Fibroblast of villous mesenchyme (primary cell): ENCODE results near the gene ZNF319. TPM values are rescaled to one million over a fixed set of nuclear protein-coding genes. Genes with fewer than 3 reads are reported as not detected.

Experiments used
- DNase-seq: peaks from one replicate; pipeline ENCODE4 v3.0.0-alpha.2; 2010; ENCODE audit warnings: low read depth
- H3K4me3 ChIP-seq: 2 replicates; pipeline ENCODE4 v1.5.1; 2011; ENCODE audit warnings: low read depth, mild to moderate bottlenecking, low read length
- CTCF ChIP-seq: IDR thresholded peaks from 2 replicates; pipeline ENCODE4 v1.5.1; 2012; ENCODE audit warnings: low read depth, mild to moderate bottlenecking, low read length; ENCODE audit not compliant: insufficient read depth
- total RNA-seq: library from RNA; depleted of rRNA; stranded (reverse); fragments of >200 nt; gene quantifications from 2 replicates; pipeline ENCODE4 v1.2.3, GENCODE V29; 2012

Gene ZNF319
- total RNA-seq, 1 donor, result 6.0 TPM

- DNase-seq, result no peak
- no peak overlapping the region for H3K4me3 ChIP-seq
- no peak for TF ChIP-seq CTCF
Observed at GRCh38 chr16:57993897-57994296, 6.6 kb downstream of the ZNF319 start.

GRCh38 chr16:57993438-57993837, 7.0 kb downstream of the ZNF319 start:
- DNase-seq, result no peak
- H3K4me3 ChIP-seq, result no peak overlapping the region
- TF ChIP-seq CTCF, result no peak

DNA sequence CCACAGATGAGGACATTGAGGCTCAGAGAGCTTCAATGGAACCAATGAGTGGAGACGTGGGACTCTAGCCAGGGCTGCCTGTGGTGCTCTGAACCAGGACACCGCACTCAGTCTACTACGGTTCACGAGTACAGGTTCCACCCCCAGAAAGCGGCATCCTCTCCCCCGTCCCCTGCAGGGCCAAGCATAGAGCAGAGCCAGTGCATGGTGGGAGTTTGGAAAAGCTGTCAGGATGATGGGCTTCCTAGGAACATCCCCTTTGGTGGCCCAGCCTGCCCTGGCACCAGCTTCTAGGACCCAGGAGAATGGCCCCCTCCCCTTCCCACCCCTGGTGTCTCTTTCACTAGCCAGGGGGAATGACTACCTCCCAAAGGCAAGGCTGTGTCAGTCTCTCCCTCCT, 8.4 kb downstream of the ZNF319 start:
- DNase-seq, result no peak
- no peak for TF ChIP-seq CTCF
- H3K4me3 ChIP-seq, result no peak overlapping the region

DNA sequence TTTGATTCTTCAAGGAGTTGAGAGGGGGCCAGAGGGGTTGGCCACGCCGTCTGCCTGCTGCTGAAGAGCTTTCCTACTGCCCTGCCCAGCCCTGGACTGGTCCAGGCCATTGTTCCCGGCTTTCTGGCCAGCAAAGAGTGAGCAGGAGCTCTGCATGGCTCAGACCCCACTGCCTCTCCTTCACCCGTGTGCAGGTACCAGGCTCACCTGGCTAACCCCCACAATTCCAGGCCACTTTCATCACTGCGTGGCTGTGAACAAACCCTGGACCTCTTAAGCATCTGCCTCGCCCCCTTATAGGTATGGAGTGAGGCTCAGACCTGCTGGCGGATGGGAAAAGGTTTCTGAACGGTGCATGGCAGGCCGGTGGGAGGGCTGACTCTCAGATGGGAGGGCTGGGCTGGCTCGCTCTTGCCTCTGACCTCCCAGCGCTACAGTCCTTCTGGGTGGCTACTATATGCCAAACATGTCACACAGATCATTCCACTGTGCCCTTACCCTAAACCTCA, 8.9 kb downstream of the ZNF319 start:
- no peak overlapping the region for H3K4me3 ChIP-seq
- TF ChIP-seq CTCF, result no peak
- DNase-seq, result no peak

GRCh38 chr16:57988929-57989328, 11.5 kb downstream of the ZNF319 start:
- no peak overlapping the region for H3K4me3 ChIP-seq
- DNase-seq, result no peak
- no peak for TF ChIP-seq CTCF

DNA sequence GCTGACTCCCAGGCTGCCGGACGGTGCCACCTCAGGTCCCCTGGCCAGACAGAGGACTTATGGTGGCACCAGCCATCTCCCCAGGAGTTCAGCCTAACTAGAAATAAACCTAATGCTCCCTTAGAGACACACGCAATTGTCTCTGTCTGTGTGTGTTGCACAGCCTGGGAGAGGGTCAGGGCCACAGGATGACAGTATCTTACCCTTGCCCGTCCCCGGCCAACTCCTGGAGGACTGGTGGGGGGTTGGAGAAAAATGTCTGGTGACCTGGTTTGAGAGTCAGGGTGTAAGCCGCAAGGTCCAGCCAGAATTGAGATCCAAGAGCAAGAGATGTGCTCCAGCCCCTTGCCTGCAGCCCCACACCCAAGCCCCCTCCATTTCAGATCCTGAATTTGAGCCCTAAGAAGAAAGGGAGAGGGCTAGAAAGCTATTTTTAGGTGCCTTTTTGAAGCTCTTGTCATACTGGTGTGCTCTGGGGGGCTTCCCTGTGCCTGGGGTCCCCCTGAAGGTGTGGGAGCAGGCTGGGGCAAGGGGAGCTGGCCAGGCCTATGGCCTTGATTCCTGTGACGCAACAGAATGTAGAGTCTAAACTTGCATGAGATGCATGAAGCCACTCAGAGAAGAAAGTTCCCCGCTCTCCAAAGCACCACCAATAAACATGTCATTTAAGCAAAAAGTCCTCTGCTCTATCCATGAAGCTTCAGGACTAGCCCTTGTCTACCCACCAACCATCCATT, 12.9 kb downstream of the ZNF319 start:
- no peak for TF ChIP-seq CTCF
- no peak overlapping the region for H3K4me3 ChIP-seq
- no peak for DNase-seq

GRCh38 chr16:57986196-57986595, 14.3 kb downstream of the ZNF319 start:
- no peak for TF ChIP-seq CTCF
- no peak overlapping the region for H3K4me3 ChIP-seq
- no peak for DNase-seq
